H1 (cell line): ENCODE results near the gene POLR2I. TPM values are rescaled to one million over a fixed set of nuclear protein-coding genes. Genes with fewer than 3 reads are reported as not detected.

Experiments
- TBP ChIP-seq: IDR thresholded peaks from 2 replicates; pipeline ENCODE4 v1.6.1; 2011; ENCODE audit warnings: low read depth, low read length, improper control_type of control experiment
- TCF12 ChIP-seq: IDR thresholded peaks from 2 replicates; pipeline ENCODE4 v1.6.1; 2011; ENCODE audit warnings: low read depth, mild to moderate bottlenecking, low read length
- polyA plus RNA-seq, 7 experiments: library from polyadenylated mRNA; depleted of rRNA in 3 of 7; stranded (reverse) in 5 of 7; unstranded in 2 of 7; fragments of >200 nt in 5 of 7; fragments of 200-250 nt in 2 of 7; gene quantifications; 1 replicate in 5 of 7; 2 replicates in 1 of 7; 4 replicates in 1 of 7; pipeline versions ENCODE4 v1.2.1 to v1.2.3, GENCODE V29; 2011 to 2013; ENCODE audit warnings: missing spikeins in 2 of 7, mixed read lengths in 2 of 7
- total RNA-seq: library from RNA; stranded (reverse); fragmentation: NEBNext Ultra II Directional; extraction: Animal tissue kit (Norgen Biotek cat#: 25700); gene quantifications from 2 replicates; pipeline ENCODE4 v1.2.1, GENCODE V29; 2021
- TF ChIP-seq, protein P1 (sequence below): fragments of 300-600 bp; sonication (generic); IDR thresholded peaks from 2 replicates; pipeline ENCODE4 v1.7.1; 2012; ENCODE audit warnings: low read length, moderate library complexity, mild to moderate bottlenecking, inconsistent platforms; ENCODE audit not compliant: insufficient replicate concordance

POLR2I gene
- total and polyA plus RNA-seq, 2 of the 8 experiments (the other 6 are each of a cell fraction or from before 2014, with no cell fraction given), result 143 to 150 TPM

- TF ChIP-seq, protein P1, sequence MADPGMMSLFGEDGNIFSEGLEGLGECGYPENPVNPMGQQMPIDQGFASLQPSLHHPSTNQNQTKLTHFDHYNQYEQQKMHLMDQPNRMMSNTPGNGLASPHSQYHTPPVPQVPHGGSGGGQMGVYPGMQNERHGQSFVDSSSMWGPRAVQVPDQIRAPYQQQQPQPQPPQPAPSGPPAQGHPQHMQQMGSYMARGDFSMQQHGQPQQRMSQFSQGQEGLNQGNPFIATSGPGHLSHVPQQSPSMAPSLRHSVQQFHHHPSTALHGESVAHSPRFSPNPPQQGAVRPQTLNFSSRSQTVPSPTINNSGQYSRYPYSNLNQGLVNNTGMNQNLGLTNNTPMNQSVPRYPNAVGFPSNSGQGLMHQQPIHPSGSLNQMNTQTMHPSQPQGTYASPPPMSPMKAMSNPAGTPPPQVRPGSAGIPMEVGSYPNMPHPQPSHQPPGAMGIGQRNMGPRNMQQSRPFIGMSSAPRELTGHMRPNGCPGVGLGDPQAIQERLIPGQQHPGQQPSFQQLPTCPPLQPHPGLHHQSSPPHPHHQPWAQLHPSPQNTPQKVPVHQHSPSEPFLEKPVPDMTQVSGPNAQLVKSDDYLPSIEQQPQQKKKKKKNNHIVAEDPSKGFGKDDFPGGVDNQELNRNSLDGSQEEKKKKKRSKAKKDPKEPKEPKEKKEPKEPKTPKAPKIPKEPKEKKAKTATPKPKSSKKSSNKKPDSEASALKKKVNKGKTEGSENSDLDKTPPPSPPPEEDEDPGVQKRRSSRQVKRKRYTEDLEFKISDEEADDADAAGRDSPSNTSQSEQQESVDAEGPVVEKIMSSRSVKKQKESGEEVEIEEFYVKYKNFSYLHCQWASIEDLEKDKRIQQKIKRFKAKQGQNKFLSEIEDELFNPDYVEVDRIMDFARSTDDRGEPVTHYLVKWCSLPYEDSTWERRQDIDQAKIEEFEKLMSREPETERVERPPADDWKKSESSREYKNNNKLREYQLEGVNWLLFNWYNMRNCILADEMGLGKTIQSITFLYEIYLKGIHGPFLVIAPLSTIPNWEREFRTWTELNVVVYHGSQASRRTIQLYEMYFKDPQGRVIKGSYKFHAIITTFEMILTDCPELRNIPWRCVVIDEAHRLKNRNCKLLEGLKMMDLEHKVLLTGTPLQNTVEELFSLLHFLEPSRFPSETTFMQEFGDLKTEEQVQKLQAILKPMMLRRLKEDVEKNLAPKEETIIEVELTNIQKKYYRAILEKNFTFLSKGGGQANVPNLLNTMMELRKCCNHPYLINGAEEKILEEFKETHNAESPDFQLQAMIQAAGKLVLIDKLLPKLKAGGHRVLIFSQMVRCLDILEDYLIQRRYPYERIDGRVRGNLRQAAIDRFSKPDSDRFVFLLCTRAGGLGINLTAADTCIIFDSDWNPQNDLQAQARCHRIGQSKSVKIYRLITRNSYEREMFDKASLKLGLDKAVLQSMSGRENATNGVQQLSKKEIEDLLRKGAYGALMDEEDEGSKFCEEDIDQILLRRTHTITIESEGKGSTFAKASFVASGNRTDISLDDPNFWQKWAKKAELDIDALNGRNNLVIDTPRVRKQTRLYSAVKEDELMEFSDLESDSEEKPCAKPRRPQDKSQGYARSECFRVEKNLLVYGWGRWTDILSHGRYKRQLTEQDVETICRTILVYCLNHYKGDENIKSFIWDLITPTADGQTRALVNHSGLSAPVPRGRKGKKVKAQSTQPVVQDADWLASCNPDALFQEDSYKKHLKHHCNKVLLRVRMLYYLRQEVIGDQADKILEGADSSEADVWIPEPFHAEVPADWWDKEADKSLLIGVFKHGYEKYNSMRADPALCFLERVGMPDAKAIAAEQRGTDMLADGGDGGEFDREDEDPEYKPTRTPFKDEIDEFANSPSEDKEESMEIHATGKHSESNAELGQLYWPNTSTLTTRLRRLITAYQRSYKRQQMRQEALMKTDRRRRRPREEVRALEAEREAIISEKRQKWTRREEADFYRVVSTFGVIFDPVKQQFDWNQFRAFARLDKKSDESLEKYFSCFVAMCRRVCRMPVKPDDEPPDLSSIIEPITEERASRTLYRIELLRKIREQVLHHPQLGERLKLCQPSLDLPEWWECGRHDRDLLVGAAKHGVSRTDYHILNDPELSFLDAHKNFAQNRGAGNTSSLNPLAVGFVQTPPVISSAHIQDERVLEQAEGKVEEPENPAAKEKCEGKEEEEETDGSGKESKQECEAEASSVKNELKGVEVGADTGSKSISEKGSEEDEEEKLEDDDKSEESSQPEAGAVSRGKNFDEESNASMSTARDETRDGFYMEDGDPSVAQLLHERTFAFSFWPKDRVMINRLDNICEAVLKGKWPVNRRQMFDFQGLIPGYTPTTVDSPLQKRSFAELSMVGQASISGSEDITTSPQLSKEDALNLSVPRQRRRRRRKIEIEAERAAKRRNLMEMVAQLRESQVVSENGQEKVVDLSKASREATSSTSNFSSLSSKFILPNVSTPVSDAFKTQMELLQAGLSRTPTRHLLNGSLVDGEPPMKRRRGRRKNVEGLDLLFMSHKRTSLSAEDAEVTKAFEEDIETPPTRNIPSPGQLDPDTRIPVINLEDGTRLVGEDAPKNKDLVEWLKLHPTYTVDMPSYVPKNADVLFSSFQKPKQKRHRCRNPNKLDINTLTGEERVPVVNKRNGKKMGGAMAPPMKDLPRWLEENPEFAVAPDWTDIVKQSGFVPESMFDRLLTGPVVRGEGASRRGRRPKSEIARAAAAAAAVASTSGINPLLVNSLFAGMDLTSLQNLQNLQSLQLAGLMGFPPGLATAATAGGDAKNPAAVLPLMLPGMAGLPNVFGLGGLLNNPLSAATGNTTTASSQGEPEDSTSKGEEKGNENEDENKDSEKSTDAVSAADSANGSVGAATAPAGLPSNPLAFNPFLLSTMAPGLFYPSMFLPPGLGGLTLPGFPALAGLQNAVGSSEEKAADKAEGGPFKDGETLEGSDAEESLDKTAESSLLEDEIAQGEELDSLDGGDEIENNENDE, result no peak
- TF ChIP-seq TCF12, result no peak
- no peak for TF ChIP-seq TBP
These were observed 10.7 kb downstream of the POLR2I start (continued) for GRCh38 chr19:36103842-36104552.
